ENCODE measurements around the gene CACNA1C. TPM values are rescaled to one million over a fixed set of nuclear protein-coding genes. Genes with fewer than 3 reads are reported as not detected.

The CACNA1C gene
- total RNA-seq, 1 donor from 2014 or later, result 0.02 TPM

DNA sequence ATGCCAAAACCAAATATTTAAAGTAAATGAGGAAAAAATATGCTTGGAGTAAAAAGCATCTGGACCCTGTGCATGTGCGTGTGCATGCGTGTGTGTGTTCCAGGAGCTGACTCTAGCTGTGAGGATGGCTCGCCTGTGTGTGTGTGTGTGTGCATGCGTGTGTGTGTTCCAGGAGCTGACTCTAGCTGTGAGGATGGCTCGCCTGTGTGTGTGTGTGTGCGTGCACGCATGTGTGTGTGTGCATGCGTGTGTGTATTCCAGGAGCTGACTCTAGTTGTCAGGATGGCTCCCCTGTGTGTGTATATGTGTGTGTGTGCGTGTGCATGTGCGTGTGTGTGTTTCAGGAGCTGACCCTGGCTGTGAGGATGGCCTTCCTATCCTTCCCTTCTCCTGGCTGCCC lies 357.7 kb downstream of the CACNA1C start:
- Mint-ChIP-seq H3K27me3 (no peaks in the 10 kb centered on the region), H3K36me3 (ENCODE audit: low read depth) (no peaks in the 10 kb centered on the region), H3K9me3 (no peaks in the 10 kb centered on the region), H3K27ac (no peak overlapping the region), H3K4me3 (no peak overlapping the region), H3K4me1 (no peaks in the 10 kb centered on the region)
- POLR2A ChIA-PET, result no interaction called here
- DNase-seq (no peak), ATAC-seq (ENCODE audit: low read depth) (no peak)
- intact Hi-C loops (cut with micrococcal nuclease), result no loop called here
- CTCF ChIA-PET, result no interaction called here
- TF ChIP-seq, protein P1, sequence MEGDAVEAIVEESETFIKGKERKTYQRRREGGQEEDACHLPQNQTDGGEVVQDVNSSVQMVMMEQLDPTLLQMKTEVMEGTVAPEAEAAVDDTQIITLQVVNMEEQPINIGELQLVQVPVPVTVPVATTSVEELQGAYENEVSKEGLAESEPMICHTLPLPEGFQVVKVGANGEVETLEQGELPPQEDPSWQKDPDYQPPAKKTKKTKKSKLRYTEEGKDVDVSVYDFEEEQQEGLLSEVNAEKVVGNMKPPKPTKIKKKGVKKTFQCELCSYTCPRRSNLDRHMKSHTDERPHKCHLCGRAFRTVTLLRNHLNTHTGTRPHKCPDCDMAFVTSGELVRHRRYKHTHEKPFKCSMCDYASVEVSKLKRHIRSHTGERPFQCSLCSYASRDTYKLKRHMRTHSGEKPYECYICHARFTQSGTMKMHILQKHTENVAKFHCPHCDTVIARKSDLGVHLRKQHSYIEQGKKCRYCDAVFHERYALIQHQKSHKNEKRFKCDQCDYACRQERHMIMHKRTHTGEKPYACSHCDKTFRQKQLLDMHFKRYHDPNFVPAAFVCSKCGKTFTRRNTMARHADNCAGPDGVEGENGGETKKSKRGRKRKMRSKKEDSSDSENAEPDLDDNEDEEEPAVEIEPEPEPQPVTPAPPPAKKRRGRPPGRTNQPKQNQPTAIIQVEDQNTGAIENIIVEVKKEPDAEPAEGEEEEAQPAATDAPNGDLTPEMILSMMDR (IDR thresholded peaks at IDR 0.05), result no peak

DNA sequence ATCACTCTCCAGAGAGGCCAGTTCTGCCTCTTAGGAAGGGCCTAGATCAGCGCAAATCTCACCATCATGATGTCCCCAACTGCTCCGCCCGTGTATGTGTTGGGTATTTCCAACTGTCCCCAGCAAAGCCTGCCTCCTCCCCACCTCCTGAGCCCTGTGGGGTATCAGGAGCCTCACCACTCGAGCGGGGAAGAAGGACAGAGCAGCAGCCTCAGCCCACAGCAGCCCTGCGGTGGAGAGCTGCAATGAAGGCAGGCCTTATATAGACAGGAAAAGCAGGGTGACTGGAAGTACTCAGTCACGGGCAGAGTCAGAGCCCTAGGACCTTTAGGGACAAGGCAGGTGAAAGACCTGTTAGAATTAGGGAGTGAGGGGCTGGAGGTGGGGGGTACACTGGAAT lies 358.2 kb downstream of the CACNA1C start:
- Mint-ChIP-seq H3K4me1 (no peaks in the 10 kb centered on the region), H3K4me3 (no peak overlapping the region), H3K27me3 (no peaks in the 10 kb centered on the region), H3K27ac (no peak overlapping the region), H3K36me3 (ENCODE audit: low read depth) (no peaks in the 10 kb centered on the region), H3K9me3 (no peaks in the 10 kb centered on the region)
- DNase-seq (no peak), ATAC-seq (ENCODE audit: low read depth) (no peak)
- ChIA-PET POLR2A (no interaction called here), CTCF (no interaction called here)
- intact Hi-C loops (cut with micrococcal nuclease), result no loop called here
- TF ChIP-seq, protein P1 (IDR thresholded peaks at IDR 0.05), result no peak

DNA sequence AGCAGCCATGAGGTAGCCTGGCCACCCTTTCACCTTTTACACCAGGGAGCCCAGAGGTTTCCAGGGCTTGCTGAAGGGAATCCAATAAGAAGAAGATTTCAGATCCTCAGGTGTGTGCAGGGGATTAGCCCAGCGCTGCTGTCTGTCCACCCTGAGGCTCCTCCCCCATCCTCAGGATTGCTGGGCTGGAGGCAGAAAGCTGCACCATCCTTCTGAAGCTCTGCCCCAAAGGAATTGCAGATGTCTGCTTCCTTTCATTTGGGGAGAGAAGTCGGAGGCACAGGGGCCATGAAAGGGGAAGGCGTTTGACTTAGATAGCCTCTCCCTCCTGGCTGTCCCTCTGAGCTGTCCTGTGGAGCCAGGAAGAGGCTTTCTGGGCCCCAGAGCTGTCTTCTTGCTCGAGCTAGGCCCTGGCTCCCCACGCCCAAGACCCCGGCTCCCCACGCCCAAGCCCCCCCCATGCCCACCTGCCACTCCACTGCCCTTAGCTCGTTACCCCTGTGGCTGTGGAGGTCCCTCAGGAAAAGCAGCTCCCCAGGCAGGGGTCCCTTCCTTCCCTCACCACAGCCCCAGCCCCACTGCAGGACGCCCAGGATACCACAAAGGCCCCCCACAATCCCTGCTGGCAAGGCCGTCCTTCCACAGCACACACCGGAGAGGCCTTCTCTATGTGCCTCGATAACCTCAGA lies 359.0 kb downstream of the CACNA1C start:
- intact Hi-C loops (cut with micrococcal nuclease), result no loop called here
- Mint-ChIP-seq H3K36me3 (ENCODE audit: low read depth) (no peaks in the 10 kb centered on the region), H3K27ac (no peak overlapping the region), H3K9me3 (no peaks in the 10 kb centered on the region), H3K27me3 (no peaks in the 10 kb centered on the region), H3K4me3 (no peak overlapping the region), H3K4me1 (no peaks in the 10 kb centered on the region)
- no peak for ATAC-seq (ENCODE audit: low read depth)
- TF ChIP-seq, protein P1 (IDR thresholded peaks at IDR 0.05), result no peak
- CTCF ChIA-PET, result no interaction called here
- DNase-seq, result no peak
- POLR2A ChIA-PET, result no interaction called here

DNA sequence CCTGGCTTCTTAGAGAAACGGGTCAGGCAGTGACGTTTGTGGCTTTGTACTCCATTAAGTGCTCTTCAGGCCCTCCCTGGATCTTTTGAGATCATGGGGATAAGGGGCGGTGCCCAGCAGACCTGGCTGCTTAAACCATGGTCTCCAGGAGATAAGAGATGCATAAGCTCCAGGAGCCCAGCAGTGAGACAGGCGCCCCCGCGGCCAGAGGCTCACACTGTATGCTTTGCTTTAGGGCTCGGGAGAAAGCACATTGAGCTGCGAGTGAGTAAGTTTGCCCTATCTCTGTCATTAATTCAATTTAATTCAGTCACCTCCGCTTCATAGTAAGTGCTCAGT lies 359.5 kb downstream of the CACNA1C start:
- H3K27me3 Mint-ChIP-seq, result no peaks in the 10 kb centered on the region
- POLR2A ChIA-PET, result no interaction called here
- no peaks in the 10 kb centered on the region for H3K36me3 Mint-ChIP-seq (ENCODE audit: low read depth)

DNA sequence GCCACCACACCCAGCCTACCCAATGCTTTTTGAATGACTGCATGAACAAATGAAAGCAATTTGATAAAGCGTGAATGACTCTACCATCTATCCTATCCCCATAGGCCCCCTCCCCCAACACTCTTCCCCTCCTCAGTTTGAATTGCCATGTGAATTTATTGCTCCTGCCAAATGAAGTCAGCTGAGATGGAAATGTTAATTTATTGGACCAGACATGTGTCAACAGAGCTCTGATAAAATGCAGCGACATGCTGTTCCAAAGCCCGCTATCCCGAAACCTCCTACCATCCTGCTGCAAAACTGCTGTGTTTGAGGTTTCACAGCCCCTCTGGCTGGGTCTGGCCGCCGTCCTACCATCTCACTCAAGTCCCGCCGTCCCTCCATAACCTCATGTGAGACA lies 360.5 kb downstream of the CACNA1C start:
- intact Hi-C loops (cut with micrococcal nuclease), result no loop called here
- H3K9me3 Mint-ChIP-seq, result no peaks in the 10 kb centered on the region
- H3K4me1 Mint-ChIP-seq, result no peaks in the 10 kb centered on the region
- POLR2A ChIA-PET, result no interaction called here
- H3K27me3 Mint-ChIP-seq, result no peaks in the 10 kb centered on the region
- CTCF ChIA-PET, result no interaction called here
- no peak for ATAC-seq (ENCODE audit: low read depth)
- H3K36me3 Mint-ChIP-seq (ENCODE audit: low read depth), result no peaks in the 10 kb centered on the region
- no peak overlapping the region for H3K4me3 Mint-ChIP-seq
- TF ChIP-seq, protein P1 (IDR thresholded peaks at IDR 0.05), result no peak
- no peak for DNase-seq
- H3K27ac Mint-ChIP-seq, result no peak overlapping the region

More for the DNA sequence above, 359.5 kb downstream of the CACNA1C start:
- ATAC-seq (ENCODE audit: low read depth), result no peak
- Mint-ChIP-seq H3K4me3 (no peak overlapping the region), H3K4me1 (no peaks in the 10 kb centered on the region), H3K27ac (no peak overlapping the region), H3K9me3 (no peaks in the 10 kb centered on the region)
- CTCF ChIA-PET, result no interaction called here
- TF ChIP-seq, protein P1 (IDR thresholded peaks at IDR 0.05), result no peak
- DNase-seq, result no peak
- intact Hi-C loops (cut with micrococcal nuclease), result no loop called here

Data from activated B cell treated with CpG ODN at 0.5 μM for 24 hours (primary cell).